Bronchial epithelial cell (primary cell): Measurements from ENCODE around the gene POLD4. TPM values are rescaled to one million over a fixed set of nuclear protein-coding genes. Genes with fewer than 3 reads are reported as not detected.
A peak's percentile ranks its signal among the peaks of the same experiment; 100 is the strongest.
"Not testable (repeated sequence)": the region's sequence is repeated elsewhere in the genome, so short reads cannot be mapped to it uniquely, and the experiment has no call there.

Experiments
- DNase-seq: peaks from one replicate; pipeline ENCODE4 v3.0.0-alpha.2; 2010; ENCODE audit warnings: low read depth
- FAIRE-seq: peaks from 2 replicates; lab custom pipeline; 2011; peaks lifted over from hg19 to GRCh38; lab: Jason Lieb, UNC
- H3K27me3 ChIP-seq: 2 replicates; pipeline ENCODE4 v1.5.1; 2011; ENCODE audit warnings: low read length; ENCODE audit not compliant: control insufficient read depth, insufficient read depth
- H3K36me3 ChIP-seq: 2 replicates; pipeline ENCODE4 v1.5.1; 2011; ENCODE audit warnings: low read length; ENCODE audit not compliant: control insufficient read depth, insufficient read depth
- H3K4me3 ChIP-seq: 2 replicates; pipeline ENCODE4 v1.5.1; 2011; ENCODE audit warnings: mild to moderate bottlenecking, low read depth, low read length, control low read depth
- total RNA-seq: library from RNA; depleted of rRNA; stranded (reverse); fragments of >200 nt; gene quantifications from 2 replicates; pipeline ENCODE4 v1.2.1, GENCODE V29; 2014
- TF ChIP-seq, protein P1 (sequence below): IDR thresholded peaks from 2 replicates; pipeline ENCODE4 v1.5.1; 2011; ENCODE audit warnings: mild to moderate bottlenecking, moderate library complexity, low read length, control low read depth, inconsistent platforms; ENCODE audit not compliant: insufficient read depth, severe bottlenecking

The POLD4 gene
- total RNA-seq, 1 donor from 2014 or later: 45.8 TPM

DNA sequence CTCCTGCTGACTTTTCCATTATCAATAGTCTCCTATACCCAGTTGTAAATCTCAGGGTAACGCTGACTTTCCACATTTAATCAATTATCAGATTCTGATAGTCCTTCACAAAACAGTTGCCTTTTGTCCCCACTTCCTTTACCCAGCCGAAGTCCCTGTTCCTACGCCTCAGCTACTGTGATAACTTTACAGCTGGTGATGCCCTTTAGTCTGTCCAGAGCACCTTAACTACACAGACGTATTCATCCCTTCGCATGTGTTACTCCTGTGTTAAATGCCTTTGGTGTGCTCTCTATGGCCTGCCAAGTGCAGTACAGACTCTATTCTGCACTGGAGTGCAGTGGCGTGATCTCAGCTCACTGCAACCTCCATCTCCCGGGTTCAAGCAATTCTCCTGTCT, 29.8 kb downstream of the POLD4 start:
- no peaks in the 10 kb centered on the region for H3K27me3 ChIP-seq
- DNase-seq (no peak), FAIRE-seq (no peak)
- TF ChIP-seq, protein P1, sequence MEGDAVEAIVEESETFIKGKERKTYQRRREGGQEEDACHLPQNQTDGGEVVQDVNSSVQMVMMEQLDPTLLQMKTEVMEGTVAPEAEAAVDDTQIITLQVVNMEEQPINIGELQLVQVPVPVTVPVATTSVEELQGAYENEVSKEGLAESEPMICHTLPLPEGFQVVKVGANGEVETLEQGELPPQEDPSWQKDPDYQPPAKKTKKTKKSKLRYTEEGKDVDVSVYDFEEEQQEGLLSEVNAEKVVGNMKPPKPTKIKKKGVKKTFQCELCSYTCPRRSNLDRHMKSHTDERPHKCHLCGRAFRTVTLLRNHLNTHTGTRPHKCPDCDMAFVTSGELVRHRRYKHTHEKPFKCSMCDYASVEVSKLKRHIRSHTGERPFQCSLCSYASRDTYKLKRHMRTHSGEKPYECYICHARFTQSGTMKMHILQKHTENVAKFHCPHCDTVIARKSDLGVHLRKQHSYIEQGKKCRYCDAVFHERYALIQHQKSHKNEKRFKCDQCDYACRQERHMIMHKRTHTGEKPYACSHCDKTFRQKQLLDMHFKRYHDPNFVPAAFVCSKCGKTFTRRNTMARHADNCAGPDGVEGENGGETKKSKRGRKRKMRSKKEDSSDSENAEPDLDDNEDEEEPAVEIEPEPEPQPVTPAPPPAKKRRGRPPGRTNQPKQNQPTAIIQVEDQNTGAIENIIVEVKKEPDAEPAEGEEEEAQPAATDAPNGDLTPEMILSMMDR: no peak
- peaks cover 4% of the 10 kb centered on the region for H3K36me3 ChIP-seq
- no peak overlapping the region for H3K4me3 ChIP-seq

- FAIRE-seq (no peak), DNase-seq (no peak)
- TF ChIP-seq, protein P1: no peak
- no peak overlapping the region for H3K4me3 ChIP-seq
- H3K36me3 ChIP-seq: peaks cover 4% of the 10 kb centered on the region
- H3K27me3 ChIP-seq: no peaks in the 10 kb centered on the region
These were observed 31.3 kb downstream of the POLD4 start for GRCh38 chr11:67322049-67322448.

- Histone ChIP-seq H3K27me3 (no peaks in the 10 kb centered on the region), H3K36me3 (peaks cover 4% of the 10 kb centered on the region), H3K4me3 (no peak overlapping the region)
- DNase-seq (no peak), FAIRE-seq (no peak)
- TF ChIP-seq, protein P1: no peak
These were observed 32.0 kb downstream of the POLD4 start for GRCh38 chr11:67321313-67321871.

GRCh38 chr11:67320691-67321090, 32.7 kb downstream of the POLD4 start:
- TF ChIP-seq, protein P1: no peak
- peaks cover 4% of the 10 kb centered on the region for H3K36me3 ChIP-seq
- FAIRE-seq: no peak
- no peak for DNase-seq
- no peaks in the 10 kb centered on the region for H3K27me3 ChIP-seq
- no peak overlapping the region for H3K4me3 ChIP-seq

DNA sequence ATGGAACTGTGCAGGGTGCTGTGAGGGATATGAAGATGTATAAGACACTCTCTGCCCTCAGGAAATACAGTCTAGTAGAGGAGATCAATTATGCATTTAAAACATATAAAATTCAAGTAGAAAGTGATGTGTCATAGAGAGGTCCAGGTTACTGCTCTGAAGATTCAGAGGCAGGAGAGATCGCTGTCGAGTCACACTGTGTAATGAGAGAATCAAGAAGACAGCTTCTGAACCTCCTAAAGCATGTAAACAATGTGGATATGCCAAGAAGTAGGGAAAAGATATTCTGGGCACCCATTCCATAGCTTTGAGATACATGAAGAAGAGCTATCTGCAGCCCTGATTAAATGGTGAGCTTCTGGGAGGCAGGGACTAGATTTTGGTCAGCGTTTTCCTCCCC, 33.3 kb downstream of the POLD4 start:
- Histone ChIP-seq H3K36me3 (peaks cover 4% of the 10 kb centered on the region), H3K4me3 (no peak overlapping the region), H3K27me3 (no peaks in the 10 kb centered on the region)
- DNase-seq (no peak), FAIRE-seq (no peak)
- TF ChIP-seq, protein P1: no peak

DNA sequence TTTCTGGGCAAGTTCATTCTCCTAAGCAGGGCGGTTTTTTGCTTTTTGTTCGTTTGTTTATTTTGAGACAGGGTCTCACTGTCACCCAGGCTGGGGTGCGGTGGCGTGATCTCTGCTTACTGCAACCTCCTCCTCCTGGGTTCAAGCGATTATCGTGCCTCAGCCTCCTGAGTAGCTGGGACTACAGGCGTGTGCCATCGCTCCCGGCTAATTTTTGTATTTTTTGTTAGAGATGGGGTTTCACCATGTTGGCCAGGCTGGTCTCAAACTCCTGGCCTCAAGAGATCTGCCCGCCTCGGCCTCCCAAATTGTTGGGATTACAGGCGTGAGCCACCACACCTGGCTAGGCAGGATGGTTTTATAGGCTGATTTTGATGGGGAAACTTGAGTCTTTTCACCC, 34.5 kb downstream of the POLD4 start:
- not testable (repeated sequence) for FAIRE-seq, DNase-seq

More for the DNA sequence above, 34.5 kb downstream of the POLD4 start:
- H3K36me3 ChIP-seq, H3K27me3 ChIP-seq: not testable (repeated sequence)
- H3K4me3 ChIP-seq: peak overlapping the region; percentile 90
